GM23338 (cell line): ENCODE results near the gene ATP5MC2.

Experiments
- CREB1 ChIP-seq: fragments of 250-450 bp; sonication (Bioruptor Pico); IDR thresholded peaks from 2 replicates; pipeline ENCODE4 v1.5.0; 2020; ENCODE audit warnings: low read depth, mild to moderate bottlenecking, moderate library complexity
- EZH2 ChIP-seq: fragments of 200-600 bp; sonication (generic); IDR thresholded peaks from one replicate; pipeline ENCODE4 v1.8.0; 2017; ENCODE audit warnings: antibody characterized with exemption, mild to moderate bottlenecking, low read depth; ENCODE audit not compliant: unreplicated experiment
- EZH2phosphoT487 ChIP-seq: fragments of 200-600 bp; sonication (generic); IDR thresholded peaks from one replicate; pipeline ENCODE4 v1.8.1; 2018; ENCODE audit warnings: antibody characterized with exemption; ENCODE audit not compliant: unreplicated experiment
- JUNB ChIP-seq: IDR thresholded peaks from one replicate; pipeline ENCODE4 v1.6.1; 2016; ENCODE audit warnings: antibody characterized with exemption; ENCODE audit not compliant: unreplicated experiment
- NANOG ChIP-seq: IDR thresholded peaks from 2 replicates; pipeline ENCODE4 v1.6.1; 2016; ENCODE audit warnings: antibody characterized with exemption, borderline replicate concordance
- POLR2AphosphoS5 ChIP-seq: IDR thresholded peaks from 2 replicates; pipeline ENCODE4 v1.6.1; 2016; ENCODE audit warnings: antibody characterized with exemption, low read depth
- STAT1 ChIP-seq: IDR thresholded peaks from one replicate; pipeline ENCODE4 v1.6.1; 2016; ENCODE audit warnings: antibody characterized with exemption; ENCODE audit not compliant: unreplicated experiment
- ZNF114 ChIP-seq: fragments of 250-450 bp; sonication (Bioruptor Pico); IDR thresholded peaks from 2 replicates; pipeline ENCODE4 v1.5.0; 2020; ENCODE audit warnings: mild to moderate bottlenecking, moderate library complexity
- TF ChIP-seq, protein P1 (sequence below), 2 experiments: fragments of 200-600 bp in 1 of 2; sonication (generic) in 1 of 2; conservative IDR thresholded peaks; 2 replicates each; pipeline versions ENCODE4 v1.5.1 to v1.6.1; 2016 to 2017; ENCODE audit warnings: antibody characterized with exemption in 2 of 2, low read depth in 2 of 2, mild to moderate bottlenecking in 2 of 2, moderate library complexity in 1 of 2
- TF ChIP-seq, protein P2 (sequence below): IDR thresholded peaks from one replicate; pipeline ENCODE4 v1.6.1; 2018; ENCODE audit warnings: antibody characterized with exemption; ENCODE audit not compliant: unreplicated experiment
- TF ChIP-seq, protein P3 (sequence below): IDR thresholded peaks from 2 replicates; pipeline ENCODE4 v1.6.1; 2016; ENCODE audit warnings: antibody characterized with exemption

GRCh38 chr12:53660041-53660440 lies 15.8 kb downstream of the ATP5MC2 start:
- TF ChIP-seq POLR2AphosphoS5 (no peak), EZH2 (no peak), CREB1 (CRISPR knock-in tag) (no peak), EZH2phosphoT487 (no peak), ZNF114 (no peak), JUNB (no peak), STAT1 (no peak), NANOG (no peak)
- TF ChIP-seq, protein P1, sequence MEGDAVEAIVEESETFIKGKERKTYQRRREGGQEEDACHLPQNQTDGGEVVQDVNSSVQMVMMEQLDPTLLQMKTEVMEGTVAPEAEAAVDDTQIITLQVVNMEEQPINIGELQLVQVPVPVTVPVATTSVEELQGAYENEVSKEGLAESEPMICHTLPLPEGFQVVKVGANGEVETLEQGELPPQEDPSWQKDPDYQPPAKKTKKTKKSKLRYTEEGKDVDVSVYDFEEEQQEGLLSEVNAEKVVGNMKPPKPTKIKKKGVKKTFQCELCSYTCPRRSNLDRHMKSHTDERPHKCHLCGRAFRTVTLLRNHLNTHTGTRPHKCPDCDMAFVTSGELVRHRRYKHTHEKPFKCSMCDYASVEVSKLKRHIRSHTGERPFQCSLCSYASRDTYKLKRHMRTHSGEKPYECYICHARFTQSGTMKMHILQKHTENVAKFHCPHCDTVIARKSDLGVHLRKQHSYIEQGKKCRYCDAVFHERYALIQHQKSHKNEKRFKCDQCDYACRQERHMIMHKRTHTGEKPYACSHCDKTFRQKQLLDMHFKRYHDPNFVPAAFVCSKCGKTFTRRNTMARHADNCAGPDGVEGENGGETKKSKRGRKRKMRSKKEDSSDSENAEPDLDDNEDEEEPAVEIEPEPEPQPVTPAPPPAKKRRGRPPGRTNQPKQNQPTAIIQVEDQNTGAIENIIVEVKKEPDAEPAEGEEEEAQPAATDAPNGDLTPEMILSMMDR (conservative IDR thresholded peaks at IDR 0.05; ENCODE audit: low read depth in 2 of 2), result no peak
- TF ChIP-seq, protein P2, sequence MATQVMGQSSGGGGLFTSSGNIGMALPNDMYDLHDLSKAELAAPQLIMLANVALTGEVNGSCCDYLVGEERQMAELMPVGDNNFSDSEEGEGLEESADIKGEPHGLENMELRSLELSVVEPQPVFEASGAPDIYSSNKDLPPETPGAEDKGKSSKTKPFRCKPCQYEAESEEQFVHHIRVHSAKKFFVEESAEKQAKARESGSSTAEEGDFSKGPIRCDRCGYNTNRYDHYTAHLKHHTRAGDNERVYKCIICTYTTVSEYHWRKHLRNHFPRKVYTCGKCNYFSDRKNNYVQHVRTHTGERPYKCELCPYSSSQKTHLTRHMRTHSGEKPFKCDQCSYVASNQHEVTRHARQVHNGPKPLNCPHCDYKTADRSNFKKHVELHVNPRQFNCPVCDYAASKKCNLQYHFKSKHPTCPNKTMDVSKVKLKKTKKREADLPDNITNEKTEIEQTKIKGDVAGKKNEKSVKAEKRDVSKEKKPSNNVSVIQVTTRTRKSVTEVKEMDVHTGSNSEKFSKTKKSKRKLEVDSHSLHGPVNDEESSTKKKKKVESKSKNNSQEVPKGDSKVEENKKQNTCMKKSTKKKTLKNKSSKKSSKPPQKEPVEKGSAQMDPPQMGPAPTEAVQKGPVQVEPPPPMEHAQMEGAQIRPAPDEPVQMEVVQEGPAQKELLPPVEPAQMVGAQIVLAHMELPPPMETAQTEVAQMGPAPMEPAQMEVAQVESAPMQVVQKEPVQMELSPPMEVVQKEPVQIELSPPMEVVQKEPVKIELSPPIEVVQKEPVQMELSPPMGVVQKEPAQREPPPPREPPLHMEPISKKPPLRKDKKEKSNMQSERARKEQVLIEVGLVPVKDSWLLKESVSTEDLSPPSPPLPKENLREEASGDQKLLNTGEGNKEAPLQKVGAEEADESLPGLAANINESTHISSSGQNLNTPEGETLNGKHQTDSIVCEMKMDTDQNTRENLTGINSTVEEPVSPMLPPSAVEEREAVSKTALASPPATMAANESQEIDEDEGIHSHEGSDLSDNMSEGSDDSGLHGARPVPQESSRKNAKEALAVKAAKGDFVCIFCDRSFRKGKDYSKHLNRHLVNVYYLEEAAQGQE, result no peak
- TF ChIP-seq, protein P3, sequence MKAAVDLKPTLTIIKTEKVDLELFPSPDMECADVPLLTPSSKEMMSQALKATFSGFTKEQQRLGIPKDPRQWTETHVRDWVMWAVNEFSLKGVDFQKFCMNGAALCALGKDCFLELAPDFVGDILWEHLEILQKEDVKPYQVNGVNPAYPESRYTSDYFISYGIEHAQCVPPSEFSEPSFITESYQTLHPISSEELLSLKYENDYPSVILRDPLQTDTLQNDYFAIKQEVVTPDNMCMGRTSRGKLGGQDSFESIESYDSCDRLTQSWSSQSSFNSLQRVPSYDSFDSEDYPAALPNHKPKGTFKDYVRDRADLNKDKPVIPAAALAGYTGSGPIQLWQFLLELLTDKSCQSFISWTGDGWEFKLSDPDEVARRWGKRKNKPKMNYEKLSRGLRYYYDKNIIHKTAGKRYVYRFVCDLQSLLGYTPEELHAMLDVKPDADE, result no peak
